HL-60/S4 treated with phorbol 12-myristate 13-acetate at 8.2 ng/mL for 4 days and 3 days (cell line): ENCODE data around the gene RABGEF1.
"Not testable (repeated sequence)": the region's sequence is repeated elsewhere in the genome, so short reads cannot be mapped to it uniquely, and the experiment has no call there.

ENCODE experiments used
- in situ Hi-C: fragments of 300-500 bp; cut with MboI; formaldehyde crosslinking; loops from 2 replicates; pipeline ENCODE4 v1.15.0; 2022; ENCODE audit warnings: low sequenced_read_pairs

Gene RABGEF1

GRCh38 chr7:66734006-66734405 is 6.5 kb upstream of the RABGEF1 start:
- in situ Hi-C loops, result no loop called here

- in situ Hi-C loops, result no loop called here
Measured at GRCh38 chr7:66735154-66735553, 5.4 kb upstream of the RABGEF1 start.

GRCh38 chr7:66735850-66736249 is 4.7 kb upstream of the RABGEF1 start:
- in situ Hi-C loops, result no loop called here

GRCh38 chr7:66736892-66737291 is 3.6 kb upstream of the RABGEF1 start:
- in situ Hi-C loops, result no loop called here

- in situ Hi-C loops, result no loop called here
Measured at GRCh38 chr7:66737667-66738066, 2.9 kb upstream of the RABGEF1 start.

GRCh38 chr7:66739477-66739876 is 1.1 kb upstream of the RABGEF1 start:
- in situ Hi-C loops, result no loop called here

GRCh38 chr7:66739953-66740301 is 606 bp upstream of the RABGEF1 start:
- in situ Hi-C loops, result no loop called here

- in situ Hi-C loops, result not testable (repeated sequence)
Measured at GRCh38 chr7:66740980-66741709, 612 bp downstream of the RABGEF1 start.

- in situ Hi-C loops, result no loop called here
Measured at GRCh38 chr7:66741710-66742049, 1.1 kb downstream of the RABGEF1 start.

GRCh38 chr7:66742298-66742697 is 1.8 kb downstream of the RABGEF1 start:
- in situ Hi-C loops, result not testable (repeated sequence)

- in situ Hi-C loops, result no loop called here
Measured at GRCh38 chr7:66743920-66744319, 3.4 kb downstream of the RABGEF1 start.

GRCh38 chr7:66747385-66747784 is 6.9 kb downstream of the RABGEF1 start:
- in situ Hi-C loops, result no loop called here

GRCh38 chr7:66747881-66748511 is 7.5 kb downstream of the RABGEF1 start:
- in situ Hi-C loops, result no loop called here

GRCh38 chr7:66748791-66749190 is 8.3 kb downstream of the RABGEF1 start:
- in situ Hi-C loops, result no loop called here

GRCh38 chr7:66751945-66752344 is 11.4 kb downstream of the RABGEF1 start:
- in situ Hi-C loops, result no loop called here

- in situ Hi-C loops, result no loop called here
Measured at GRCh38 chr7:66754541-66754940, 14.0 kb downstream of the RABGEF1 start.

- in situ Hi-C loops, result not testable (repeated sequence)
Measured at GRCh38 chr7:66755059-66755458, 14.5 kb downstream of the RABGEF1 start.

- in situ Hi-C loops, result not testable (repeated sequence)
Measured at GRCh38 chr7:66756227-66756626, 15.7 kb downstream of the RABGEF1 start.

- in situ Hi-C loops, result no loop called here
Measured at GRCh38 chr7:66756889-66757288, 16.4 kb downstream of the RABGEF1 start.

- in situ Hi-C loops, result no loop called here
Measured at GRCh38 chr7:66757939-66758338, 17.4 kb downstream of the RABGEF1 start.

- in situ Hi-C loops, result no loop called here
Measured at GRCh38 chr7:66758950-66759628, 18.6 kb downstream of the RABGEF1 start.

- in situ Hi-C loops, result not testable (repeated sequence)
Measured at GRCh38 chr7:66763183-66763582, 22.6 kb downstream of the RABGEF1 start.
